Activated CD4-positive, CD25-positive, alpha-beta regulatory T cell treated with anti-CD3 and anti-CD28 coated beads, Interleukin-2, amount 50 U/mL, for 24 hours (primary cell): Measurements from ENCODE around the gene TST.

Experiments used
- ATAC-seq, 2 donors: fragments of 150-1000 bp; cut with Tn5 transposase; one replicate each; pipeline ENCODE4 v1.10.0; 2021; ENCODE audit warnings: mild to moderate bottlenecking in 1 of 2, moderate library complexity in 1 of 2

Gene TST

DNA sequence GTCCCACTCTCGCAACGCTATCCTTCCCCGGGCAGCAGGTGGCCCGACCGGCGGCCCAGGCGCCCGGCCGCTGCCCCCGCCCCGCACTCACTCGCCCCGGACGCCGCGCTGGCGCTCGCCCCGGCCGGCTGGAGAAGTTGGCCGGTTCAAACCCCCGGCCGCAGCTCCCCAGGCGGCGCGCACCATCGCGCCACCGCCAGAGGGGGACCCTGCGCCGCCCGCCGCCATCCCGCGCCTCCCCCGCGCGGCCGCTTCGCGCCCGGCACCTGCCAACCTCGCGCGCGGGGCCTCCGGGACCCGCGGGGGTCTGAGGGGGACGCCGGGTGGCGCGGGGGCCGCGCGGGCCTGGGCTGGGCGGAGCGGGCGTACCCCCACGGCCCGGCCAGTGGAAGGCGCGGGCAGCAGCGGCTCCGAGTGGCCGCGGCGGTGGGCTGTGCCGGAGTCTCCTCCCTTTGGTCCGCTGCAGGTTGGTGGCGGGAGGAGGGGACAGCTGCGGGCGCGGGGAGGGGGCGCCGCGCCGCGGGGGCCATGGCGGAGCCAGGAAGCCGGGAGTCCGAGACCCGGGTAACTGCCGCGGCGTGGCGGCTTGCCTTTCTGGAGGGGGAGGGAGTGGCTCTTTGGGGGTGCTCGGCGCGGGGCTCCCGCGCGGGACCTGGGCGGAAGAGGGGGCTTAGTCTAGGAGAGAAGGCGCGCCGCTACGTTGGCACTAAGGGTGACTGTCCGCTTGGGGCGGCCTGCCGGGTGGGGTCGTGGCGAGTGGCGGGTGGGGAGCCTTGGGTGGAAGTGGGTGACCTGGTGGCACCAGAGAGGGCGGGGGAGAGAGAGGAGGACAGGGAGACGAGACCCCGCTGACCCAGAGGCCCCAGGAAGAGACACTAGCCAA is at the start of gene TST, which contains the start of gene MPST:
Gene TST, minus strand, starts transcription at position 139 of the 883 bp plus-strand sequence. CDS start 715 bp downstream, outside the sequence.
Gene MPST, plus strand, starts transcription at position 434 of the 883 bp plus-strand sequence. Its CDS starts 95 bp downstream, at position 529.
- ATAC-seq: peak; percentile 76 to 78

DNA sequence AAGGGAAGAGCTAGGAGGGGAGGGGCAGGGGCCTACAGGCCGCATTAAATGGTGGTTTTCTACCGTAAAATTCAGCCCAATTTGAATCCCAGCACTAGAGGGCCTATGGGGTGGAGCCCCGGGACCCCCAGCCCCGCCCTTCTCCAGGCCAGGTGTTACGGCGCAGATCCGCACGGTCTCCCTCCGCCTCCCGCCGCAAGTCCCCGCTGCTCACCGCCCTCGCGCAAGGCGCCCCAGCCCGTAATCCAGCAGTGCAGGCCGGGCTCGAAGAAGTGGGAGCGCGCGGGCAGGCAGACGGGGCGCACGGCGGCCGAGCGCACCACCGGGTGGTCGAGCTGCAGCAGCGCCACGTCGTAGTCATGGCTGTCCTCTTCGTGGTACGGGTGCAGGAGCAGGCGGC is 49.6 kb upstream of the TST start:
- ATAC-seq: no peak

DNA sequence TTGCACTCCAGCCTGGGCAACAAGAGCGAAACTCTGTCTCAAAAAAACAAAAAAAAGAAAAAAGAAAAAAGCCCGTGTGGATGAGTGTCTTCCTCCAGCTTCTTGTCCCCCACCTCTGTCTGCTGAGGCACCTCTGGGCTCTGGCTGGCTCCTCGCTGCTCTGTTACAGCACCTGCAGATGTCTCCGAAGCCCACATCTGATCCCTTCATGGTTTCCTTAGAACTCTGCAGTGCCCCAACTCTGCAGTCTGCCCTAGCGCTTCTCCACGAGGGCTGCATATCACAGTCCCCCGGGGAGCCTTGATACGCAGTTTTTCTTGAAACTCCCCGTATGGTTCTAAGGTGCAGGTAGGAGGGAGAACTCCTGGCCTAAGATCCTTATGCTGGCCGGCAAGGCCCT is 48.2 kb upstream of the TST start:
- ATAC-seq: no peak

DNA sequence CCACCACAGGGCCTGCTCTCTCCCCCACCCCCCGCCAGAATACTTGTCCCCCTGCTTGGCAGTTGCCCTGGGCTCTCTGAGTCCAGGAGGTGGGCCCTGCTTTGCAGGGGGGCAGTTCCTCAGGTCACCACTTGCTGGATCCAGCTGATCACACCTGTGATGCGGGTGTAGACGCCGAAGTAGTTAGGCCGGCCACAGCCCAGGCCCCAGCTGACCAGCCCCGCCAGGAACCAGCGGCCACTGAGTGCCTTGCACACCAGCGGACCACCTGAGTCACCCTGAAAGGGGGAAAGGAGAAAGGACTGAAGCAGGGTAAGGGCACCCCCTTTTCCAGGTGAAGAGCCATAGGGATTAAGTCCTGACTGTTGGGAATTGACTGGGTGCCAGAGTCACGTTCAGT is 46.7 kb upstream of the TST start:
- ATAC-seq: no peak

DNA sequence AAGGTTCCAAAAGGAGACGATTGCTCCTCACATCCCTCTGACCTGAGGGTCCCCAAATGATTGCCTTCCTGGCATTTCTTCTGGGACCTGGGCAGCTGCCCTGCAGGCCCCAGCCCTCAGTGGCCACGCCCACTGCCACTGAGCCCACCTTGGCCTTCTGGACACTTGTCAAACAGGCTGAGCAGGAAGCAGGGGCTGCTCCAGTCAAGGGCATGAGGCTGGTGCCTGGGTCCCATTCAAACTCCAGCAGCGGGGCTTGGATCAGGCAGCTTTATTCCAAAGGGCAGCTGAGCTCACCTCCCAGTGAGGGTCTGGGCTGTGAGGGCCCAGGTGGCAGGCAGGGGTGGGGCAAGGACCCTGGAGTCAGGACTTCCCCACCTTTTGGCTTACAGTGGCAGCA is 45.9 kb upstream of the TST start:
- ATAC-seq: no peak

DNA sequence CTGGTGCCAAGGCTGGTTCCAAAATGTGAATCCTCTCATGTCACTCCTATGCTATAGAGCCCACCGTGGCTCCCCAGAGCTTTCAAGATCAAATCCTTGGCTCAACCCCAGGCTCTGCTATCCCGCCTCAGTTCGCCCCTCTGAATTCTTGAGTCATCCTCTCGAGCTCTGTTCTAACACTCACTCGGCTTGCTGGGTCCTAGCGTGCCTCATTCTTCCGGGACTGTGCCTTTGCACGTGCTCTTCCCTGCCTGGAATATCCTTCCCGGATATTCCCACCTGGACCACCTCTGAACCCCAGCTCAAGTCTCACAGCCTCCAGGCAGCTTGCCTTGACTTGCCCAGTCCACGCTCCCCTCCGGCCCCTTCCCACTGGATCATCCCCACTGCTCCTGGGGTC is 45.3 kb upstream of the TST start:
- no peak for ATAC-seq

DNA sequence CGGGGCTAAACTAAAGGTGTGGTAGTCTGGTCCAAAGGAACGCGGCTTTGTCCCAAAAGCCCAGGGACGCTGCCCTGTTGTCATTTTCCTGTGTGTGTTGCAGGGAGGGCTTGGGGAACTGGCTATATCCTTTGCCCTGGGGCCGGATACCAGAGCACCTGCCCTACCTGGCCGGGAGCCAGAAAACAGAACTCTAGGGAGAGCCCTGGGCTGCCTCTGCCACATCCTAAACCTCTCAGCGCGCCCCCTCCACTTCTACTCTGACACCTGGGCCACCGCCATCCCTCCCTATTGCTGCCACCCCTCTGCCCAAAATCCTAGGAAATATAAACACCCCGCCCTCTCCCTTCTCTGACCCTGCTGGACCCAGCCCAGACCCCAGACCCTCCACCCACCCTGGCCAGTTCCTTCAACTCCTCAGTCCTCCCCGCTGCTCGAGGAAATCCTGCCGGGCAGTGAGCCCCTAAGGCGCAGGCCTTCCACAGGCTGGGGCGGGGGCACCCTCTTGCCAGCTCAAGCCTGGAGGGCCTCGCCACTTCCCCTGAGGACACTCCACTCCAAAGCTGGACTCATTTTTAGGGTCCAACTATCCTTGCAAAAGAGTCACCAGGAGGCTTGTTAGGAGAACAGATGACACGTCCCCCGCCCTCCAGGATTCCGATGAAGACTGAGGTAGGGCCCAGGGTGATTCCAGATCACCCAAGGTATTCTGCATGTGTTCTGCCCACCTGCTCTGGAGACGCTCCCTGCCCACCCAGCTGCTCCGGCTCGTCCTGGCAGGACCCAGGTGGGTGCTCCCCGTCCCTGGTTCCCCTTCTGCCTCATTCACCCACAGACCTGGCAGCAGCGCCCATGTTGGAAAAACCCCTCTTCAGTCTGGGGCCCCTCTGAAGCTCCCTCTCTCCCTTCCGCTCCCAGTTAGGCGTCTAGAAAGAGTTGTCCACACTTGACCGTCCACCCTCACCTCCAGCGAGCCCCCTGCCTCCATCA is 44.5 kb upstream of the TST start:
- ATAC-seq: no peak

DNA sequence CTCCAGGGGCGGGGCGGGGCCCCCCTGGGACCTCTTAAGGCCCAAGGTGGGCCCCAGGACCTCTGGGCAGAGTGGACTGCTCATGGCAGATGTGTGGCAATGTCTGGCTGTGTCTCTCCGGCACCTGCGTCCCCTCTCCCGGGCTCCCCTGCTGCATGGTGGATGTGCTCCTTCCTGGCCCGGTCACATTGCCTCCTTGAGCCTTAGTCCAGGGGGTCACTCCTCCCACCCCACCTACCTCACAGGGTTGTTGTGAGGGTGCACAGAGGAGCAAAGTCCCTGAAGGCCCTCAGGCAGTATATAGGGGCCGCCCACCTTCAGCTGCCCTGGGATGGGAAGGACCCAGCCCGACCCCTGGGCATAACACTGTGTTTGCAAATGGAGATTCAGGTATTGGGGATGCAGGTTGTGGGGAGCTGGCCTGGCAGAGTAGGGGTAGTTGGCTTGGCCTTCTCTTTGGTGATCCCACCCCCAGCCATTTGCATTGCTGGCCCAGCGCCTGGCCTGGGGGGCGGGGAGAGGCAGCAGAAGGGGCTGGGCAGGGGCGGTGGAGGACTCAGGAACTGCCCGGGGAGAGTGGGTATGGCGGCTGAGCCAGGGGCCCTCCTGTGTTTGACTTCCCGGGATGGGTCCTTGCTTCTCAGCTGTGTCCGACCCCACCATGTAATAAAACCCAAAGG is 43.6 kb upstream of the TST start:
- ATAC-seq: no peak

DNA sequence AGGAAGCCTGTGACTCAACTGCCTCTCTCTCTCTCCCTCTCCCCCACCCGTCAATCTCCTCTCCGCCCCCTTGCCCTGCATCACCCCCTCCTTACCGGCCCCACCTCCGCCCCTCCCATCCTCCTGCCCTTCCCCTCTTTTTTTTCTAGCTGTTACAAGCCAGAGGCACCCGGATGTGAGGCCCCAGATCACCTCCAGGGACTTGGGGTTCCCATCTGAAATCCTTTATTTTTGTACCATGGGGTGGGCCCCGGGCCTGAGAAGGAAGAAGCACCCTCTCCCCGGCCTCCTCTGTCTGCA is 43.1 kb upstream of the TST start:
- no peak for ATAC-seq

DNA sequence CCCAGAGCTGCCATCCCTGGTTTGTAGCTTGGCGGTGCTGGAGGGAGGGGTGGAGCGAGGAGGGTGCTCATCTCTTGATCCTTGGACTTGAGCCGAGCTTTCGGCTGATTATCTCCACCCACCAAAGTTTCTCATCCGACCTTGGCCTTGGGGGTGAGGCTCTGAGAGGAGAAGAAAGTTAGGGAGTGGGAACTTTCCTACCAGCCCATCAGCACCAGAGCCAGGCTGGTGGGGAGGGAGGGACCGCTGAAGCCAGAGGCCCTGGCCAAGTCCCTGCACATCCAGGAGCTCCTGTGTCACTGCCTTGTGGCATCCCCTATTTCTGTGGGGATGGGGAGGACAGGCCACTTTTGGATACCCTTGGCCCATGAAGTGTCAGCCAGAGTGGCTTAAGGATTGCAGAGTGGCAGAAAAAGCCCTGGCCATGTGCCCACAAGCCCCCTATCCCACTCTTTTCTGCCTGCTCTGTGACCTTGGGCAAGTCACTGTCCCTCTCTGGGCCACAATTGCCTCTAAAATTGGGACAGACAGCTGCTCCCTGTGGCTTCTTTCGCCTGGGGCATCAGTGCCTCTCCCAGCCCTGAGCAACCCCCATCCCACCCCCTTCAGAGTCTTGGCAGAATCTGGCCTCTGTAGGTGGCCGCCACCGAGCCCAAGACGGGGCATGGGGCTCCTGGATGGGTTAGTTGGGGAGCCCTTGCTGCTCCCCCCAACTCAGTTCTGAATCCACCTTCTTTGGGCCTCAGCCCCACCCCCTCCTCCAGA is 42.5 kb upstream of the TST start:
- ATAC-seq: no peak

DNA sequence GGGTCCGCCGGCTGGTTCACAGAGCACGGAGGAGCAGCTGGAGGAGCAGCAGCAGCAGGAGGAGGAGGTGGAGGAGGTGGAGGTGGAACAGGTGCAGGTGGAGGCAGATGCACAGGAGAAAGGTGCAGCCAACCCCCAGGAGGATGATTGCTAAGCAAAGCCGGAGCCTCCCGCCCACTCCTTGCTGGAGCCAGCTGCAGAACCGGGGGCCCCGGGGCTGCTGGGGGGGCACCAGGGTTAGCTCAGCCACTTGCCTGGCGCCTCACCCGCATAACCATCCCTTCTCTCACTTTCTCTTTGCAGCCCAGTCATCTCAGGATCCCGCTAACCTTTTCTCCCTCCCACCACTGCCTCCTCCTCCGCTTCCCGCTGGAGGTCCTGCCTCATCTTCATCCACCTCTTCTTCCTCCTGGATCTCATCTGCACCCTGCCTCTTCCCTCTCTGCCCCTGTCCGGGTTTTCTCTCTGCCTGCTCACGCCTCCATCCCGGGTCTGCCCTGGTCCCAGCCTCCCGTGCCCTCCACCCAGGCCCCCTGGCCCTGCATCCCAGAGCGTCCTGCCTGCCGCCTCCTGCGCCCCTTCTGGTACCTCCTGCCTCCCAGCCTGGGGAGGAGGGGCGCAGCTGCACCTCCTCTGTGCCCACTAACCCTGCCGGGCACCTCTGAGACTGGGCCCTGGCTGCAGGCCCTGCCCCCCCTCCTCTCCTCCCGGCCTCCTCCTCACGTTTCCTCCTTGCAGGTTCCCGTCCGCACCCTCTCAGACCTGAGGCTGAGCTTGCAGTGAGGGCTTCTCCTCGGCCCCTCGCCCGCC is 41.8 kb upstream of the TST start:
- peak; percentile 75 to 77 for ATAC-seq

DNA sequence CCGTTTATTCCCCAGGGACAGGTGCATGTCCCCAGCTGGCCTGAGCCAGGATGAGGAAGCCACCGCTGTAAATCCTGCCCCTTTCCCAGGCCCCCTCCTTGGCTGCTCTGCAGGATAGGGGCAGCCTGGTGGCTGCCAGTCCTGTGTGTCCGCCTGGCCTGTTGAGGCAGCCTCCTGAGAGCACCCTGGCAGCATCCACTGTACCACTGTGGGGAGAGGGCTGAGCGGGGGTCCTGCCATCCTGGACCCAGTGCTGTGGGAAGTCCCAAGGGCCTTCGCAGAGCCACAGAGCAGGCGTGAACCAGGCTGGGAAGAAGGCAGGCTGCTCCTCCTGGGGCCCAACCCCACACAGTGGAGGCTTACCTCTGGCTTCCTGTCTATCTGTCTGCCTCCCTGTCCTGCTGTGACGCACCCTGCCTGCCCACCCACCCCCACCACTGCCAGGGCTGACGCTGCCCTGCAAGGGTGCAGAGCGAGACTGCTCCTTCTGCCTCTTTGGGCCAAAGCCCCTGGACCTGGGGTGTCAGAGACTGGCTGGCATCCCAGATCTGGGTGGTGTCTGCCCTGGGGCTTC is 40.7 kb upstream of the TST start:
- ATAC-seq: peak; percentile 20 to 36

DNA sequence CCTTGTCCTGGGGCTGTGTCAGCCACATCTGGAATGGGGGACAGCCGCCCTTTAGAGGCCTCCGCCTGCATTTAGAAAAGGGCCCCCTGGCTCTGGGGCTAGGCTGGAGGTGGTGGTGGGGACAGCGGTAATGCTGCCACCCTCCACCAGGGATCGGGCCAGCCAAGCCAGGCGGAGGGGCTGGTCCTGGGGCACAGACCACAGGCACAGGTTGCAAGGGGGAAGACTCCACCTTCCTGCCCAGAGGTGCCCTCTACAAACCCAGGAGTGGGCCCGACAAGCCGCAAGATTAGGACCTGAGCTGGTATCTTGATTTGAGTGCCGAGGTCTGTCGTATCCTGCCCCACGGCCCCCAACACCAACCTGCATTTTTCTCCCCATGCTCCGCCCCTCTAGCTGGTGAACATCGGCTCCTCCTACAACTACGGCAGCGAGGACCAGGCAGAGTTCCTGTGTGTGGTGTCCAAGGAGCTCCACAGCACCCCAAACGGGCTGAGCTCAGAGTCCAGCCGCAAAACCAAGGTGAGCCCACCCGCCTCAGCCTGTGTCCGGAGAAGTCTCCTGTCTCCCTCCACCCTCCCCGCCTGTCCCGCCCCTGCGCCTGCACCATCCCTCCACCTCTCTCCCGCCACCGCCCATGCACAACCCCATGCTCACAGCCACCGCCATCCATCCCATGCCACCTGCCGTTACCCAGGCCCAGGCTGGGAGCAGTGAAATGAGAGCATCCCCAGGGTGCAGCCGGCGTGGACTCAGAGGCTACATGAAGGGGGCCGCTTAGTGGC is 39.9 kb upstream of the TST start:
- no peak for ATAC-seq

DNA sequence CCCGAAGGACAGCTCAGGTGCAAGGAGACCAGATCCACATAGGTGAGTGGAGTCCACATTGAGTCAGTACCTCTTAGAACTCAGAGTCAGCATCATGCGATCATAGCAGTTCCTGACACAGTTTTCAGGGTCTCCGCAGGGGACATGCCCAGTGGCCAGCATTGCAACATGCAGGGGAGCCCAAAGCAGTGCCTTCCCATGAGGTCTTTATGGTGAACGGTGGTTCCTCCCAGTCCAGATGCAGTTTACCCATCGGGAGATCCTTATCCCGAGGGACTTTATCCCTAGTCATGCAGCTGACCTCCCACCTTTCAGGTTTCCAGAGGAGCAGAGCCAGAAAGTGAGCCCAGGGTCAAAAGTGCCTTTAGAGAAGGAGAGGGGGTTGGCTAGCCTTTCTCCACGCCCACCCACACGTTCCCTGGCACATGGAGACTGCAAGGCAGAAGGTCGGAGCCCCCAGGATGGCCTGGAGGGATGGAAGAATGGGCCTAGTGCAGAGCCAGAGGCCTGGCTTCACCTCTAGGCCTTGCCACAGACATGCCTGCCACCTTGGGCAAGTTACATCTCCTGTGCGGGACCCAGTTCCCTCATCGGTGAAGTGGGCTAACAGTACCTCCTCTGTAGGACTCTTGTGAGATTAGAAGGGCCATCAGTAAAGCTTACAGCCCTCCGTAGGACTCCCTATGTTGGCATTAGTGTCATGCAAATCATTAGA is 38.7 kb upstream of the TST start:
- no peak for ATAC-seq

DNA sequence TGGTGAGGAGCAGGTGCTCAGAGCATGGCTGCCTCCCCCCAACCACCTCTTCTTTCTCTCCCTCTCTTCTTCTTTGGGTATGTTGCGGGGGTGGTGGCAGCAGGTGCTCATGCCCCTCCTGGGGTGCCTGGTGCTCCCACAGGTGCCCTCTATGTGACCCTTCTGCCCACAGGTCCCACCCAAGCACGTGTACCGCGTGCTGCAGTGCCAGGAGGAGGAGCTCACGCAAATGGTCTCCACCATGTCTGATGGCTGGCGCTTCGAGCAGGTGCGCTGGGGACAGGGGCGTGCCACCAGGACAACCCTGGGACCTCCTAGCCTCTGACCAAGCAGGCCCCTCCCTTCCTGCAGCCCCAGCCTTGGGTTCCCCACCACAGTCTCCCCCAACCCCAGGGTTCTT is 38.0 kb upstream of the TST start:
- no peak for ATAC-seq

DNA sequence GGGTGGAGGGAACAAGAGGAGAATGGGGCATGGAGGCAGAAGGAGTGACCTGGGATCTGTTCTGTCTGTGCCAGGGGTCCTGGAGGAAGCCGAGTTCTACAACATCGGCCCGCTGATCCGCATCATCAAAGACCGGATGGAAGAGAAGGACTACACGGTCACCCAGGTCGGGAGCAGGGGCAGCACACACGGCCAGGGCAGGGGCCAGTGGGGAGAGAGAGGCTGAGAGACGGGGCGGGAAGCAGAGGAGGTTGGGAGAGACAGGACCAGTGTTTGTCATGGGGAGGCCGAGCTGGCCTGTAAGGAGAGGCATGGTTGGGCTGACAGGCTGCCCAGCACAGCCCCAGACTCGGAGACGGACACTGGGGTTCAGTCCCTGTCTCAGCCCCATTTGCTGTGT is 37.0 kb upstream of the TST start:
- no peak for ATAC-seq

DNA sequence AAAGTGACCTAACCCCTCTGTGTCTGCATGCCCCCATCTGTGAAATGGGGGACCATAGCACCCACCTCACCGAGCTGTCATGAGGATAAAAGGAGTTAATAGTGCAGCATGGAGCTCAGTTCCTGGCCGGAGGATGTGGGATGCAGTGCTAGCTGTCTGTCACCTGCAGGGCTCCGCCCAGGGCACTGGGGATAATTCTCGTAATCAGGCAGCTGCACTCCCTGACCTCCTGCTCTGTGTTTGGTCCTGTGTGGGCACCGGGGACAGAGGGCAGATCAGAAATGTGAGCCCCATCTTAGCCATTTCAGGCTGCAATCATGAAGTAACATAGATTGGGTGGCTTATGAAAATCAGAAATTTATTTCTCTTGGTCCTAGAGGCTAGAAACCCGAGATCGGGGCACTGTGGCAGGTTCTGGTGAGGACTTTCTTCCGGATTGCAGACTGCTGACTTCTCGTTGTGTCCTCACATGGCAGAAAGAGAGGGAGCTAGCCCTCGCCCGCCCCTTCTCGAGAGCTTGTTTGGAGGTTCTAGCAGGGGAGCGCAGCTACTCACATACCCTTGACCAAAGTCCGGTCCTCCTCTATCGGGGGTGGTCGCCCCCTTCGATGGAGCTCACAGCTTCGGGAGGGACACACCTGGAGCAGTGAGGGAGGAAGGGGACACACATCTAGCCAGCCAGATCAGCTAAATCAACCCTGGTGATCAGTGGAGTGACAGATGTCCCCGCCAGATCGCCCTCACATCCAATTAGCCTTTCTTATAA is 35.5 kb upstream of the TST start:
- ATAC-seq: no peak

DNA sequence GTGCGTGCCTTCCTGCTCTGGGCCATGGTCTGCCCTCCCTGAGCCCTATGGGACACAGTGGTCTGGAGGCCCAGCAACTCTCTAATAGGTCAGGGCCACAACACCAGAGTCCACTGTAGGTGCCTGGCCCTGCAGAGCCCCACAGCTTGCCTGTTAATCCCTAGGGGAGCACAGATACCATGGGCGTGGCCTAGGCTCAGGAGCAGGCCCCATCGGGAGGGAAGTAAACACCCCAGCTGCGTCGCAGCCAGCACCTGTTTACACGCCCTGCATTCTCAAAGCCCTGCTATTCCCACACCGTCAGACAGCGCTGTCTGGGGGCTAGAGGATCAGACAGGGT is 34.8 kb upstream of the TST start:
- no peak for ATAC-seq
